Testis (tissue), 2 donors: Measurements from ENCODE around the gene DSTN.

Source experiments
- CTCF ChIP-seq, 3 experiments: fragments of 450-650 bp in 2 of 3; fragments of 200-600 bp in 1 of 3; sonication (generic) in 1 of 3; IDR thresholded peaks; one replicate each; pipeline ENCODE4 v1.5.1; 2016 to 2019; ENCODE audit warnings: antibody characterized with exemption in 3 of 3, mild to moderate bottlenecking in 2 of 3, moderate library complexity in 1 of 3
- POLR2A ChIP-seq: fragments of 450-650 bp; IDR thresholded peaks from one replicate; pipeline ENCODE4 v1.6.1; 2017; ENCODE audit warnings: antibody characterized with exemption, mild to moderate bottlenecking, moderate library complexity

GRCh38 chr20:17629678-17630089, 59.8 kb downstream of the DSTN start:
- TF ChIP-seq CTCF (IDR thresholded peaks at IDR 0.05), result no peak
- no peak for TF ChIP-seq POLR2A
